Tibial artery (tissue), 4 donors: ENCODE results near the gene NDUFA11.

Experiments
- DNase-seq, 2 donors: peaks; one replicate each; pipeline ENCODE4 v3.0.0-alpha.2; 2019
- H3K27ac ChIP-seq, 2 donors: fragments of 200-600 bp; sonication (generic) in 1 of 2; 1 replicate in 1 of 2; 2 replicates in 1 of 2; pipeline ENCODE4 v1.5.1; 2018 to 2019; ENCODE audit warnings: mild to moderate bottlenecking in 1 of 2
- H3K27me3 ChIP-seq, 2 donors: fragments of 200-600 bp; sonication (generic) in 1 of 2; one replicate each; pipeline versions ENCODE4 v1.5.1 to v1.6.0; 2016 to 2019
- H3K36me3 ChIP-seq, 3 donors: fragments of 200-600 bp; sonication (generic) in 2 of 3; one replicate each; pipeline ENCODE4 v1.5.1; 2016 to 2019; ENCODE audit warnings: mild to moderate bottlenecking in 2 of 3
- H3K4me1 ChIP-seq, 4 donors: fragments of 200-600 bp; sonication (generic) in 2 of 4; 1 replicate in 3 of 4; 2 replicates in 1 of 4; pipeline ENCODE4 v1.5.1; 2016 to 2019
- H3K4me3 ChIP-seq, 2 donors: fragments of 200-600 bp; sonication (generic) in 1 of 2; 1 replicate in 1 of 2; 2 replicates in 1 of 2; pipeline ENCODE4 v1.5.1; 2018 to 2019; ENCODE audit warnings: mild to moderate bottlenecking in 2 of 2
- H3K9me3 ChIP-seq, 3 donors: fragments of 200-600 bp; sonication (generic) in 1 of 3; one replicate each; pipeline ENCODE4 v1.5.1; 2016 to 2019
- CTCF ChIP-seq, 2 experiments: fragments of 200-600 bp in 1 of 2; fragments of 450-650 bp in 1 of 2; IDR thresholded peaks; one replicate each; pipeline ENCODE4 v1.5.1; 2017 to 2019; ENCODE audit warnings: antibody characterized with exemption in 2 of 2, mild to moderate bottlenecking in 1 of 2, moderate library complexity in 1 of 2
- intact Hi-C: fragments of 100-400 bp; cut with DNase I; formaldehyde crosslinking; loops from one replicate; pipeline ENCODE4 v1.15.0; 2023; ENCODE audit warnings: low total_unique reads

The NDUFA11 gene

GRCh38 chr19:5934774-5935472, 31.3 kb upstream of the NDUFA11 start:
- H3K27me3 ChIP-seq: no peaks in the 10 kb centered on the region
- H3K27ac ChIP-seq: peak overlapping the region; percentile 17 to 36
- peaks cover 15 to 85% (median 55%) of the 10 kb centered on the region in 3 donors for H3K36me3 ChIP-seq
- H3K4me3 ChIP-seq: no peak overlapping the region
- H3K9me3 ChIP-seq: no peaks in the 10 kb centered on the region
- intact Hi-C loops: no loop called here
- DNase-seq: no peak
- peaks cover 0 to 14% (median 4%) of the 10 kb centered on the region in 4 donors for H3K4me1 ChIP-seq
- no peak for TF ChIP-seq CTCF (IDR thresholded peaks at IDR 0.05)

- intact Hi-C loops: no loop called here
- H3K27ac ChIP-seq: no peak overlapping the region
Observed at GRCh38 chr19:5934069-5934401, 30.4 kb upstream of the NDUFA11 start.

GRCh38 chr19:5933391-5934068, 29.9 kb upstream of the NDUFA11 start:
- Histone ChIP-seq H3K27ac (no peak overlapping the region), H3K9me3 (no peaks in the 10 kb centered on the region), H3K4me3 (no peak overlapping the region), H3K27me3 (no peaks in the 10 kb centered on the region), H3K4me1 (peaks cover 0 to 14% (median 4%) of the 10 kb centered on the region in 4 donors), H3K36me3 (peaks cover 23 to 86% (median 61%) of the 10 kb centered on the region in 3 donors)
- DNase-seq: no peak
- intact Hi-C loops: no loop called here
- TF ChIP-seq CTCF (IDR thresholded peaks at IDR 0.05): no peak

More at GRCh38 chr19:5934069-5934401, 30.4 kb upstream of the NDUFA11 start:
- H3K36me3 ChIP-seq: peaks cover 18 to 85% (median 56%) of the 10 kb centered on the region in 3 donors
- TF ChIP-seq CTCF (IDR thresholded peaks at IDR 0.05): no peak
- H3K9me3 ChIP-seq: no peaks in the 10 kb centered on the region
- H3K4me1 ChIP-seq: peaks cover 0 to 14% (median 4%) of the 10 kb centered on the region in 4 donors
- no peak for DNase-seq
- H3K4me3 ChIP-seq: no peak overlapping the region
- no peaks in the 10 kb centered on the region for H3K27me3 ChIP-seq

- no peak overlapping the region for H3K4me3 ChIP-seq
- H3K4me1 ChIP-seq: peaks cover 0 to 15% (median 5%) of the 10 kb centered on the region in 4 donors
- no peak for TF ChIP-seq CTCF (IDR thresholded peaks at IDR 0.05)
- no peaks in the 10 kb centered on the region for H3K27me3 ChIP-seq
- no peak for DNase-seq
- H3K27ac ChIP-seq: no peak overlapping the region
- no peaks in the 10 kb centered on the region for H3K9me3 ChIP-seq
- intact Hi-C loops: no loop called here
- peaks cover 29 to 86% (median 67%) of the 10 kb centered on the region in 3 donors for H3K36me3 ChIP-seq
Observed at GRCh38 chr19:5932609-5933262, 29.1 kb upstream of the NDUFA11 start.

- Histone ChIP-seq H3K27me3 (no peaks in the 10 kb centered on the region), H3K36me3 (peaks cover 29 to 86% (median 67%) of the 10 kb centered on the region in 3 donors), H3K27ac (no peak overlapping the region), H3K9me3 (no peaks in the 10 kb centered on the region), H3K4me1 (peaks cover 0 to 21% (median 11%) of the 10 kb centered on the region in 4 donors), H3K4me3 (no peak overlapping the region)
- no peak for TF ChIP-seq CTCF (IDR thresholded peaks at IDR 0.05)
- intact Hi-C loops: no loop called here
- no peak for DNase-seq
Observed at GRCh38 chr19:5932146-5932545, 28.6 kb upstream of the NDUFA11 start.
